ENCODE measurements around the gene CLMN.

Gene CLMN

GRCh38 chr14:95191445-95192199 is 128.1 kb downstream of the CLMN start:
- Histone ChIP-seq H3K4me3 (ENCODE audit: low read length in 2 of 2) (no peak overlapping the region), H3K4me1 (ENCODE audit: control insufficient read depth, insufficient read depth, low read length) (peaks cover 4% of the 10 kb centered on the region), H3K36me3 (ENCODE audit: control insufficient read depth in 2 of 2, insufficient read depth in 2 of 2, low read length in 2 of 2) (no peaks in the 10 kb centered on the region), H3K9me3 (ENCODE audit: control insufficient read depth in 2 of 2, low read length in 2 of 2) (peaks cover 3 to 4% of the 10 kb centered on the region in 2 donors), H3K27me3 (ENCODE audit: control insufficient read depth in 1 of 2, insufficient read depth in 2 of 2, low read length in 2 of 2) (no peaks in the 10 kb centered on the region), H3K9ac (ENCODE audit: low read length in 2 of 2) (no peak overlapping the region), H3K27ac (ENCODE audit: low read length) (no peak overlapping the region)

GRCh38 chr14:95190857-95191256 is 128.9 kb downstream of the CLMN start:
- Histone ChIP-seq H3K36me3 (ENCODE audit: control insufficient read depth in 2 of 2, insufficient read depth in 2 of 2, low read length in 2 of 2) (no peaks in the 10 kb centered on the region), H3K27me3 (ENCODE audit: control insufficient read depth in 1 of 2, insufficient read depth in 2 of 2, low read length in 2 of 2) (peaks cover 0 to 2% of the 10 kb centered on the region in 2 donors), H3K4me3 (ENCODE audit: low read length in 2 of 2) (no peak overlapping the region), H3K4me1 (ENCODE audit: control insufficient read depth, insufficient read depth, low read length) (peaks cover 6% of the 10 kb centered on the region), H3K9ac (ENCODE audit: low read length in 2 of 2) (no peak overlapping the region), H3K27ac (ENCODE audit: low read length) (no peak overlapping the region), H3K9me3 (ENCODE audit: control insufficient read depth in 2 of 2, low read length in 2 of 2) (peaks cover 3 to 4% of the 10 kb centered on the region in 2 donors)

GRCh38 chr14:95190346-95190840 is 129.3 kb downstream of the CLMN start:
- Histone ChIP-seq H3K4me3 (ENCODE audit: low read length in 2 of 2) (no peak overlapping the region), H3K27ac (ENCODE audit: low read length) (no peak overlapping the region), H3K36me3 (ENCODE audit: control insufficient read depth in 2 of 2, insufficient read depth in 2 of 2, low read length in 2 of 2) (no peaks in the 10 kb centered on the region), H3K9me3 (ENCODE audit: control insufficient read depth in 2 of 2, low read length in 2 of 2) (peaks cover 3 to 4% of the 10 kb centered on the region in 2 donors), H3K27me3 (ENCODE audit: control insufficient read depth in 1 of 2, insufficient read depth in 2 of 2, low read length in 2 of 2) (peaks cover 2% of the 10 kb centered on the region in 2 donors), H3K4me1 (ENCODE audit: control insufficient read depth, insufficient read depth, low read length) (peaks cover 11% of the 10 kb centered on the region), H3K9ac (ENCODE audit: low read length in 2 of 2) (no peak overlapping the region)

GRCh38 chr14:95189367-95190132 is 130.2 kb downstream of the CLMN start:
- H3K36me3 ChIP-seq (ENCODE audit: control insufficient read depth in 2 of 2, insufficient read depth in 2 of 2, low read length in 2 of 2), result no peaks in the 10 kb centered on the region
- H3K9ac ChIP-seq (ENCODE audit: low read length in 2 of 2), result no peak overlapping the region
- peaks cover 16% of the 10 kb centered on the region for H3K4me1 ChIP-seq (ENCODE audit: control insufficient read depth, insufficient read depth, low read length)
- H3K27me3 ChIP-seq (ENCODE audit: control insufficient read depth in 1 of 2, insufficient read depth in 2 of 2, low read length in 2 of 2), result peaks cover 3 to 4% of the 10 kb centered on the region in 2 donors
- H3K27ac ChIP-seq (ENCODE audit: low read length), result no peak overlapping the region
- H3K9me3 ChIP-seq (ENCODE audit: control insufficient read depth in 2 of 2, low read length in 2 of 2), result peaks cover 3 to 4% of the 10 kb centered on the region in 2 donors
- no peak overlapping the region for H3K4me3 ChIP-seq (ENCODE audit: low read length in 2 of 2)

GRCh38 chr14:95188380-95188779 is 131.3 kb downstream of the CLMN start:
- Histone ChIP-seq H3K36me3 (ENCODE audit: control insufficient read depth in 2 of 2, insufficient read depth in 2 of 2, low read length in 2 of 2) (no peaks in the 10 kb centered on the region), H3K4me3 (ENCODE audit: low read length in 2 of 2) (no peak overlapping the region), H3K4me1 (ENCODE audit: control insufficient read depth, insufficient read depth, low read length) (peaks cover 16% of the 10 kb centered on the region), H3K9ac (ENCODE audit: low read length in 2 of 2) (no peak overlapping the region), H3K27ac (ENCODE audit: low read length) (no peak overlapping the region), H3K9me3 (ENCODE audit: control insufficient read depth in 2 of 2, low read length in 2 of 2) (peaks cover 3 to 4% of the 10 kb centered on the region in 2 donors), H3K27me3 (ENCODE audit: control insufficient read depth in 1 of 2, insufficient read depth in 2 of 2, low read length in 2 of 2) (peaks cover 3 to 4% of the 10 kb centered on the region in 2 donors)

- Histone ChIP-seq H3K4me3 (ENCODE audit: low read length in 2 of 2) (no peak overlapping the region), H3K9ac (ENCODE audit: low read length in 2 of 2) (peak overlapping the region in 1 of 2 donors; percentile 10), H3K4me1 (ENCODE audit: control insufficient read depth, insufficient read depth, low read length) (peaks cover 16% of the 10 kb centered on the region)
Measured at GRCh38 chr14:95185767-95186392, 133.8 kb downstream of the CLMN start.

GRCh38 chr14:95185033-95185766 is 134.5 kb downstream of the CLMN start:
- peaks cover 3 to 4% of the 10 kb centered on the region in 2 donors for H3K9me3 ChIP-seq (ENCODE audit: control insufficient read depth in 2 of 2, low read length in 2 of 2)
- no peak overlapping the region for H3K9ac ChIP-seq (ENCODE audit: low read length in 2 of 2)
- no peaks in the 10 kb centered on the region for H3K36me3 ChIP-seq (ENCODE audit: control insufficient read depth in 2 of 2, insufficient read depth in 2 of 2, low read length in 2 of 2)
- H3K27me3 ChIP-seq (ENCODE audit: control insufficient read depth in 1 of 2, insufficient read depth in 2 of 2, low read length in 2 of 2), result peaks cover 3 to 4% of the 10 kb centered on the region in 2 donors
- H3K4me3 ChIP-seq (ENCODE audit: low read length in 2 of 2), result no peak overlapping the region
- H3K4me1 ChIP-seq (ENCODE audit: control insufficient read depth, insufficient read depth, low read length), result peaks cover 13% of the 10 kb centered on the region
- H3K27ac ChIP-seq (ENCODE audit: low read length), result peak overlapping the region; percentile 49

More at GRCh38 chr14:95185767-95186392, 133.8 kb downstream of the CLMN start:
- no peaks in the 10 kb centered on the region for H3K36me3 ChIP-seq (ENCODE audit: control insufficient read depth in 2 of 2, insufficient read depth in 2 of 2, low read length in 2 of 2)
- H3K27me3 ChIP-seq (ENCODE audit: control insufficient read depth in 1 of 2, insufficient read depth in 2 of 2, low read length in 2 of 2), result peaks cover 3 to 4% of the 10 kb centered on the region in 2 donors
- peak overlapping the region; percentile 49 for H3K27ac ChIP-seq (ENCODE audit: low read length)
- H3K9me3 ChIP-seq (ENCODE audit: control insufficient read depth in 2 of 2, low read length in 2 of 2), result peaks cover 3 to 4% of the 10 kb centered on the region in 2 donors

GRCh38 chr14:95184413-95184790 is 135.3 kb downstream of the CLMN start:
- peaks cover 12% of the 10 kb centered on the region for H3K4me1 ChIP-seq (ENCODE audit: control insufficient read depth, insufficient read depth, low read length)
- no peak overlapping the region for H3K9ac ChIP-seq (ENCODE audit: low read length in 2 of 2)
- peaks cover 3 to 4% of the 10 kb centered on the region in 2 donors for H3K9me3 ChIP-seq (ENCODE audit: control insufficient read depth in 2 of 2, low read length in 2 of 2)
- H3K4me3 ChIP-seq (ENCODE audit: low read length in 2 of 2), result no peak overlapping the region
- H3K27me3 ChIP-seq (ENCODE audit: control insufficient read depth in 1 of 2, insufficient read depth in 2 of 2, low read length in 2 of 2), result peaks cover 3 to 4% of the 10 kb centered on the region in 2 donors
- H3K27ac ChIP-seq (ENCODE audit: low read length), result peak overlapping the region; percentile 49
- peaks cover 2 to 4% of the 10 kb centered on the region in 2 donors for H3K36me3 ChIP-seq (ENCODE audit: control insufficient read depth in 2 of 2, insufficient read depth in 2 of 2, low read length in 2 of 2)

GRCh38 chr14:95183532-95184412 is 135.9 kb downstream of the CLMN start:
- Histone ChIP-seq H3K27me3 (ENCODE audit: control insufficient read depth in 1 of 2, insufficient read depth in 2 of 2, low read length in 2 of 2) (peaks cover 3 to 4% of the 10 kb centered on the region in 2 donors), H3K36me3 (ENCODE audit: control insufficient read depth in 2 of 2, insufficient read depth in 2 of 2, low read length in 2 of 2) (peaks cover 4 to 5% of the 10 kb centered on the region in 2 donors), H3K9ac (ENCODE audit: low read length in 2 of 2) (no peak overlapping the region), H3K4me1 (ENCODE audit: control insufficient read depth, insufficient read depth, low read length) (peaks cover 12% of the 10 kb centered on the region), H3K9me3 (ENCODE audit: control insufficient read depth in 2 of 2, low read length in 2 of 2) (peaks cover 3 to 4% of the 10 kb centered on the region in 2 donors), H3K4me3 (ENCODE audit: low read length in 2 of 2) (no peak overlapping the region), H3K27ac (ENCODE audit: low read length) (peak overlapping the region; percentile 49)

Measured in stomach smooth muscle (tissue), 2 donors.